Bronchial epithelial cell (primary cell): ENCODE measurements around the gene CELSR1. TPM values are rescaled to one million over a fixed set of nuclear protein-coding genes. Genes with fewer than 3 reads are reported as not detected.
"Not testable (repeated sequence)": the region's sequence is repeated elsewhere in the genome, so short reads cannot be mapped to it uniquely, and the experiment has no call there.

ENCODE experiments used
- DNase-seq: peaks from one replicate; pipeline ENCODE4 v3.0.0-alpha.2; 2010; ENCODE audit warnings: low read depth
- FAIRE-seq: peaks from 2 replicates; lab custom pipeline; 2011; peaks lifted over from hg19 to GRCh38; lab: Jason Lieb, UNC
- H3K27me3 ChIP-seq: 2 replicates; pipeline ENCODE4 v1.5.1; 2011; ENCODE audit warnings: low read length; ENCODE audit not compliant: control insufficient read depth, insufficient read depth
- H3K36me3 ChIP-seq: 2 replicates; pipeline ENCODE4 v1.5.1; 2011; ENCODE audit warnings: low read length; ENCODE audit not compliant: control insufficient read depth, insufficient read depth
- H3K4me3 ChIP-seq: 2 replicates; pipeline ENCODE4 v1.5.1; 2011; ENCODE audit warnings: mild to moderate bottlenecking, low read depth, low read length, control low read depth
- CTCF ChIP-seq: IDR thresholded peaks from 2 replicates; pipeline ENCODE4 v1.5.1; 2011; ENCODE audit warnings: mild to moderate bottlenecking, moderate library complexity, low read length, control low read depth, inconsistent platforms; ENCODE audit not compliant: insufficient read depth, severe bottlenecking
- total RNA-seq: library from RNA; depleted of rRNA; stranded (reverse); fragments of >200 nt; gene quantifications from 2 replicates; pipeline ENCODE4 v1.2.1, GENCODE V29; 2014

The CELSR1 gene
- total RNA-seq, 1 donor from 2014 or later, result 39.0 TPM

- no peak for DNase-seq
- Histone ChIP-seq H3K27me3 (no peaks in the 10 kb centered on the region), H3K4me3 (no peak overlapping the region), H3K36me3 (peaks cover 9% of the 10 kb centered on the region)
- TF ChIP-seq CTCF, result no peak
- peak; percentile 93 for FAIRE-seq
These were observed 218.8 kb downstream of the CELSR1 start for GRCh38 chr22:46318576-46318975.

DNA sequence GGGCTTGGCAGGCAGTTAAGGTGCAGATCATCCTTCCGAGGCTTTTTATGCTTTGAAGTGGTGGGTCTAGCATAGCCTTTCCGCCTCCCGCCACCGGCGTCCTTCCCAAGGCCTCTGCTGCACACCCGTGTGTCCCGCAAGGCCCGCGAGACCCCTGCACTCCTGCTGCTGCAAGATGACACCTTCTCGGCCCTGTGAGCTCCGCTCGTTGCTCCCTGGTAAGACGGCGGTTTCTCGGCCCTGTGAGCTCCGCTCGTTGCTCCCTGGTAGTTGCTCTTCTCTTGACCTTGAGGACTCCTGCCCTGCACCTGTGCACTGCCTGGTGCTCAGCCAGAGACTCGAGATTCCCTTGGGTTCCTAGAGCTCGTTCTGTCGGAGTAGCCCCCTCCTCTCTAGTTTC, 219.8 kb downstream of the CELSR1 start:
- Histone ChIP-seq H3K36me3 (peaks cover 9% of the 10 kb centered on the region), H3K4me3 (no peak overlapping the region), H3K27me3 (no peaks in the 10 kb centered on the region)
- FAIRE-seq (no peak), DNase-seq (no peak)
- no peak for TF ChIP-seq CTCF

- FAIRE-seq (no peak), DNase-seq (no peak)
These were observed 221.4 kb downstream of the CELSR1 start for GRCh38 chr22:46315976-46316375.

DNA sequence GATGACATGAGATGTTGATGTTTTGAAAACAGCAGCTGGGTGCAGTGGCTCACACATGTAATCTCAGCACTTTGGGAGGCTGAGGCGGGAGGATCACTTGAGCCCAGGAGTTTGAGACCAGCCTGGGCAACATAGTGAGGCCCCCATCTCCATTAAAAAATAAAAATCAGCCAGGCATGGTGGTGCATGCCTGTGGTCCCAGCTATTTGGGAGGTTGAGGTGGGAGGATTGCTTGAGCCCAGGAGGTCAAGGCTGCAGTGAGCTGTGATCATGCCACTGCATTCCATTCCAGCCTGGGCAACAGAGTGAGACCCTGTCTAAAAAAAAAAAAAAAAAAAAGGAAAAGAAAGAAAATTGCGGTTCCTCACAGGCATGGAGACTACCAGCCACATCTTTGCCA, 224.6 kb downstream of the CELSR1 start:
- H3K36me3 ChIP-seq, H3K4me3 ChIP-seq, H3K27me3 ChIP-seq, FAIRE-seq, DNase-seq: not testable (repeated sequence)

More at GRCh38 chr22:46315976-46316375, 221.4 kb downstream of the CELSR1 start:
- Histone ChIP-seq H3K27me3 (no peaks in the 10 kb centered on the region), H3K36me3 (peaks cover 8% of the 10 kb centered on the region), H3K4me3 (no peak overlapping the region)
- TF ChIP-seq CTCF, result no peak

GRCh38 chr22:46312056-46312455, 225.4 kb downstream of the CELSR1 start:
- FAIRE-seq, result no peak
- Histone ChIP-seq H3K4me3 (no peak overlapping the region), H3K36me3 (peaks cover 1% of the 10 kb centered on the region), H3K27me3 (no peaks in the 10 kb centered on the region)
- no peak for DNase-seq
- TF ChIP-seq CTCF, result no peak

Other genes starting within 250 kb of the CELSR1 start
- gene GTSE1, start 240.8 kb downstream of the CELSR1 start, total RNA-seq, result 0.13 and 0.26 TPM in 2 replicates
- gene TRMU, start 201.9 kb downstream of the CELSR1 start, total RNA-seq, result 32.3 and 38.7 TPM in 2 replicates
- gene GRAMD4, start 82.8 kb upstream of the CELSR1 start, total RNA-seq, result 16.8 and 27.3 TPM in 2 replicates
- 29.5 and 36.1 TPM in 2 replicates for gene CERK, start 200.6 kb upstream of the CELSR1 start, total RNA-seq
- gene TBC1D22A, start 225.0 kb upstream of the CELSR1 start, total RNA-seq, result 10.0 and 14.8 TPM in 2 replicates